GM03348 (cell line): Measurements from ENCODE around the gene RPS6KB1.
A peak's percentile ranks its signal among the peaks of the same experiment; 100 is the strongest.
"Not testable (repeated sequence)": the region's sequence is repeated elsewhere in the genome, so short reads cannot be mapped to it uniquely, and the experiment has no call there.

Experiments
- DNase-seq: peaks from one replicate; pipeline ENCODE4 v3.0.0; 2012; ENCODE audit warnings: low spot score

Gene RPS6KB1

DNA sequence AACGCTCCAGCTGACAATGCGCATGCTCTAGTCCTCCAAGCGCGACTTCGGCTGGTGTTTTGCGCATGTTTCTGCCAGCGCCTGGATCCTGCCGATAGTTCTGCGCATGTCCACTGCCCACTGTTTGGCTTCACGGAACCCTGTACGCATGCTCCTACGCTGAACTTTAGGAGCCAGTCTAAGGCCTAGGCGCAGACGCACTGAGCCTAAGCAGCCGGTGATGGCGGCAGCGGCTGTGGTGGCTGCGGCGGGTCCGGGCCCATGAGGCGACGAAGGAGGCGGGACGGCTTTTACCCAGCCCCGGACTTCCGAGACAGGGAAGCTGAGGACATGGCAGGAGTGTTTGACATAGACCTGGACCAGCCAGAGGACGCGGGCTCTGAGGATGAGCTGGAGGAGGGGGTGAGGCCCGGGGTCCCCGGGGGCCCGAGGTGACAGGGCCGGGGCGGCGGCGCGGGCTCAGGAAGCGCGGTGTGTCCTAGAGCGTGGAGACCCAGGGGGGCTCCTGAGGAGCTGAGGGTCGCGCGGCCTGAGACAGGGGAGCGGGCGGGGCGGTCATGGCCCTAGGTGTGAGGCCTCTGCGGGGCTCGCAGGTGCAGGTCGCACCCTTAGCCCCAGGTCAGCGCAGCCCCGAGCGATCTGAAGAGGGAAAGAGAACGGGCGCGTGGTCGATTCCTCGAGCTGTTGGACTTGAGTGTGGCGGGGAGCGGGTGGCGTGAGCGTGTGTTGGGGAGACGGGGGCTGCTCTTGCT is at the start of gene RPS6KB1, which contains the start of gene TUBD1:
Gene RPS6KB1, plus strand, starts transcription at position 198 of the 752 bp plus-strand sequence. Its CDS starts 64 bp downstream, at position 262.
Gene TUBD1, minus strand, starts transcription at position 20 of the 752 bp plus-strand sequence. CDS start 1,941 bp downstream, outside the sequence.
- peak; percentile 99 for DNase-seq

DNA sequence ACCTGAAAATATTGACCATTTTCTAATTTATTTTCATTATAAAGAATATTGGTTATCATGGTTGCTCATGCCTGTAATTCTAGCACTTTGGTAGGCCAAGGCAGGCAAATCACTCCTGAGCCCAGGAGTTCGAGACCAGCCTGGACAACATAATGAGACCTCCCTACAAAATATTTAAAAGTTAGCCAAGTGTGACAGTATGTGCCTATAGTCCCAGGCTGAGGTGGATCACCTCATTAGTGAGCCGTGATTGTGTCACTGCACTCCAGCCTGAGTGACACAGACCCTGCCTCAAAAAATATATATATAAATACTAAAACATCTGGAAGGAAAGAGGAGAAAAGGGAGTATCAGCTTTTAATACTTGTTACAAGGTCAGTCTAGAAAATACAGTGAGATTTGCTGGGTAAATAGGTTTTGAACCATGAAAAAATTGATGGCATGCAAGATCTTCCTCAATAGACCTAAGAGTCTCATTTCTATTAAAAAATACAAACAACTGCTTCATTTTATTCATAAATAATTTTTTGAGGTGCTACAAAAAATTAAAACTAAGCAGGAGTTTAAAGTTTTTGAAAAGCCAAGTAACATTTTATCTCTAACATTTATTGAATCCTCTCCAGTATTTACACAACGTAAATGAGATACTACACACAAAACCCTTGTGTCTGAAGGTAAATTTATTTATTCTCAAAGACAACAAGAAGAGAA is 47.9 kb upstream of the RPS6KB1 start:
- no peak for DNase-seq

DNA sequence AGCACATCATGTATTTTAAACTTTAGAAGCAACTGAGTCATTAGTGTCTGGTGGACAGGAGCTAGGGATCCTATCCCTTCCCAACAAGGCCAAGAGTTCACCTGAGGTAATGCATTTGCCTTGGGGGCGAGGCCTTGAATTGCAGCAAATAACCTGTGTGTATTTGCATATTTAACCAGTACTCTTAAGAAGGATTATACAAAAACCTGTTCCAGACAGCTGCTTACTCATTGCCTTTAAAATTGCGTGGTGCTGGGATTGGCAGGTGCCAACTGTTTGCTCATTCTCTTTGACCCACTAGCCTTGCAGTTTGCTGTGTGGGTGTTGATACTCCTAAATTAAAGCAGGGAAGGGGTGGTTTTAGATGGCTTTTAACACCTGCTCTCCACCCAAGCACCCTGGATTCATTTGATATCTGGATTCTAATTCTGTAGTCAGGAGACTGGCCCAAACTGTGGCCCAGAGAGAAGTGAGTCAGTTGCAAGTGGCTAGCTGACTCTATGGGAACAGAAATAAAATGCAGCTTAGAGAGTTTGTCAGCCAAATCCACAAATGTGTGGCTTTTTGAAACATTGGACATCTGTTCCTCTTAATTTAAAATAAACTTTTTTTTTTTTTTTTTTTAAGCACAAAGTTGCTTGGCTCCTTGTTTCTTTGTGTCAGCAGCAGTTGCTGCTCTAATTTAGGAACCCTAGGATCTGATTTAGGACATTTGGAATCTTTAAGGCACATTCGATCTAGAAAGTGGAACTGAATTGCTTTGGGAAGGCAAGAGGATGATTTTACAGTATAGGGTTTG is 47.1 kb upstream of the RPS6KB1 start:
- no peak for DNase-seq

DNA sequence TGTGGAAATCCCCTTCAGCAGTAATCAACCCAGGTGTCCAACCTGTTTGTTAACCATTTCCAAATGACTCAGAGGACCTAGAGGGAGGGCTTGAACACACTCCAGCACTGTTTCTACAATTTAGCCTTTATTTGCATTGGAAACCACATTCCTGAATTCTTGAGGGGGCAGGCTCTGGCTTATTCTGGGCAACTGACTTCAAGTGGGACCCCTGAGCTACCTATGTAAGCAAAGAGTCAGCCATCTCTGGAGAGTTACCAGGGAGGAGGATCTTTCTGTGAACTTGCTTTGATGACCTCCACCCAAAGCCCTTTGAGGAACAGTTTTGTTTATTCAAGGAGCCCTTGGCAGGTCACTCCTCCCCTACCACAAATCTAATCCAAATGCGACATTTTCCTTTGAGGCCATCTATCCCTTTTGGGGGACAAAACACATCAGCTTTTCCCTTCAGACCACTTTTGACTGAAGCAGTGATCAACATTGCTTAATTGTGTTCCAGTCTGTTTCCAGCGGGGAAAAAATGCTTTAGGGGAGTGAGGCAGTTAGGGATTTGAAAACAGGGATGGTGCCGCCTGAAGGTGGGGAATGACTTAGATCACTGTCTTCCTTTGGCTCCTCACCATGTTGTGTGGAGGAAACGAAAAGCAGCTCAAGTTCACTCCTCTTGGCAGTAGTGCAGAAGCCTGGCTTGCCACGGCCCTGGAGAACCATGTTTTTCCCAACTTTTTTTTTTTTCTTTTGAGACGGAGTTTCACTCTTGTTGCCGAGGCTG is 46.3 kb upstream of the RPS6KB1 start:
- DNase-seq = peak; percentile 57

DNA sequence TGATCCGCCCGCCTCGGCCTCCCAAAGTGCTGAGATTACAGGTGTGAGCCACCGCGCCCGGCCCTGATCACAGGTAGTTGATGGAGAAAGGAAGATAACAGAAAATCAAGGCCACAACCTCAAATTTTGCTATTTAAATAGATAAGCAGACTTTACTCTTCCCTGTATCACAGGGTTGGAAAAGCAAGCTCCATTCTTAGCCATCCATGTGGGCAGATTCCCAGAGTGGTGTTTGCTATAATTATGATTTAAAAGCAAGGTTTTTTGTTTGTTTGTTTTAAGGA is 44.6 kb upstream of the RPS6KB1 start:
- DNase-seq = no peak

DNA sequence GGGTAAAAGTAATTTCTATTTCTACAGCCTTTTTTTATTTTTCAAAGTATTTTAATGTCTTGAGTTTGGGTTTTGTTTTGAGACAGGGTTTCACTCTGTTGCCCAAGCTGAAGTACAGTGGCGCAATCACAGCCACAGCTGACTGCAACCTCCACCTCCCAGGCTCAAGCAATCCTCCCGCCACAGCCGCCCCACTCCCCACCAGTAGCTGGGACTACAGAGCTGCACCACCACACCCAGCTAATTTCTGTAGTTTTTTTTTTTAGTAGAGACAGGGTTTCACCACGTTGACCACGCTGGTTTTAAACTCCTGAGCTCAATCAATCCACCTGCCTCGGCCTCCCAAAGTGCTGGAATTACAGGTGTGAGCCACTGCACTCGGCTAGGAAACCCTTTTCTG is 44.1 kb upstream of the RPS6KB1 start:
- DNase-seq = no peak

DNA sequence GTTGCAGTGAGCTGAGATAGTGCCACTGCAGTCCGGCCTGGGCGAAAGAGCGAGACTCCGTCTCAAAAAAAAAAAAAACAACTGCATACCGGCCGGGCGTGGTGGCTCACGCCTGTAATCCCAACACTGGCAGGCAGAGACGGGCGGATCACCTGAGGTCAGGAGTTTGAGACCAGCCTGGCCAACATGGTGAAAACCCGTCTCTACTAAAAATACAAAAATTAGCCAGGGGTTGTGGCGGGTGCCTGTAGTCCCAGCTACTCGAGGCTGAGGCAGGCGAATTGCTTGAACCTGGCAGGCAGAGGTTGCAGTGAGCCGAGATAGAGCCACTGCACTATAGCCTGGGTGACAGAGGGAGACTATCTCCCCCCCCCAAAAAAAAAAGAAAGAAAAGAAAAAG is 42.6 kb upstream of the RPS6KB1 start:
- DNase-seq = not testable (repeated sequence)

DNA sequence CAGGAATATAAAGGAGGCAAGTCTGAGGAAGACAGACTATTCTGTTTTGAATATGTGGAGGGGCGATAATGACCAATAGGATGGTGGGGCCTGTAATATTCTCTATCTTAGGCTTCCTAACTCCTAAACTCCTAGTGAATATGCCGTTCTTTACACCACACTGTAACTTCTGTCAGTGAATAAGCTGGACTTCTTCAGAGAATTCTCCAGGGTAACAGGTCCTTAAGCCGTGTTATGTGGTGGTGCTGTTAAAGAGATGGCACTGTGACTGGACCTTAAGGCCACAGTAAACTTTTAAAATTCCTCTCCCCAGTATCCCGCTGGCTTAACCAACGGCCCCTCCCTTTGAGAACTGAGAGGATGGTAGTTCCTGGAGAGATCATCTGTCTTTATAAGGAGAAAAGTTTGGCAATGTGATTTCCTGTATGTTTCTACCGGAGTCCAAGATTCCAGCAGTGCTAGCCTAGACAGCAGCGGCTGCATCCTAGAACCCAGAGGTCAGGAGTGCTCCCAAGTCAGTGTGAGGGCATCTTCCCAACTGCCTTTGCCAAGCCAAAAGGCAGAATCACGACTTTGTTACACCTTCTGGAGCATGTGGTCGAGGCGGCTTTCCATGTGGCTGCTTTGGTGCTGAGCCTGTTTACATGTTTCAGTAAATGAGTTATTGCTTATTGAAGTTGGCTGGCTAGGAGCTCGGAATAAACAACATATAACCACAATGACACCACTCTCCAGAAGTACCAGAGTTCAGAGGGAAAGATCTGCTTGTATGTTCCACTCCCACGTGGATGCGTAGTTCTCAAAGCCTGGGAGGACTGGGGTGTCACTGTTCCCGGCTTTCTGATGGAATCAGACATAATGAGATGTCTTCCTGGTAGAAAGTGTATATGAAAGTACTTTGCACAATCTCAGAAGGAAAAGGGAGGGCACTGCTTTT is 41.2 kb upstream of the RPS6KB1 start:
- DNase-seq = peak; percentile 73

DNA sequence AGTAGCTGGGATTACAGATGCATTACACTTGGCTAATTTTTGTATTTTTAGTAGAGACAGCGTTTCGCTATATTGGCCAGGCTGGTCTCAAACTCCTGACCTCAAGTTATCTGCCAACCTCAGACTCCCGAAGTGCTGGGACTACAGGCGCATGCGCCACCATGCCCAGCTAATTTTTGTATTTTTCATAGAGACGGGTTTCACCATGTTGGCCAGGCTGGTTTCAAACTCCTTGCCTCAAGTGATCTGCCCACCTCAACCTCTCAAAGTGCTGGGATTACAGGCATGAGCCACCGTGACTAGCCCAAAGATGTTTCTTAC is 40.1 kb upstream of the RPS6KB1 start:
- DNase-seq = not testable (repeated sequence)

DNA sequence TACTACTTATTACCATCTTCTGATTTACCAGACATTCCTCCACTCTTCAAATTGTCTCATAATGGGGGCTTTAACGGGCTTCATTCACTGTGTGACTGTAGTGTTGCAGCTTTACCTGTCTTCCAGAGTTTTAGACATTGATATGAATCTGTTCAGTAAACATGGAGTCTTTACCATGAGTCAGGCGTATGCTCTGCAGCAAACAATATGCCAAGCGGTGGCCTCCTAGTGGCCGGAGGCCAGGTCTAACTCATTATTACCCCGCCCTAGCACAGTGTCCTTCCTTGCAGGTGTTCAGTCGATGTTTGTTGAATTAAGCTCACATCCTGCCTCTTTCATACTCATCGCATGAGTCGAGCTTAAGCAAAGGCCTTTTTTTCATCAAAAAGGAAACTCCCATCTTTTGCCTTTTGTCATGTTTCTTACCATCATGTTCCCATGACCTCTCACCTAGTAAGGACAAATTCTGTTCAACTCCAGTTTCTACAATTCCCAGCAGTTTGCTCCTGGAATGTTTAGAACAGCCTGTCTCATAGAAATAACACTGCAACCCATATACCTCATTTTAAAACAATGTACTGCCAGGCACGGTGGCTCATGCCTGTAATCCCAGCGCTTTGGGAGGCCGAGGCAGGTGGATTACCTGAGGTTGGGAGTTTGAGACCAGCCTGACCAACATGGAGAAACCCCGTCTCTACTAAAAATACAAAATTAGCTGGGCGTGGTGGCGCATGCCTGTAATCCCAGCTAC is 39.6 kb upstream of the RPS6KB1 start:
- no peak for DNase-seq

DNA sequence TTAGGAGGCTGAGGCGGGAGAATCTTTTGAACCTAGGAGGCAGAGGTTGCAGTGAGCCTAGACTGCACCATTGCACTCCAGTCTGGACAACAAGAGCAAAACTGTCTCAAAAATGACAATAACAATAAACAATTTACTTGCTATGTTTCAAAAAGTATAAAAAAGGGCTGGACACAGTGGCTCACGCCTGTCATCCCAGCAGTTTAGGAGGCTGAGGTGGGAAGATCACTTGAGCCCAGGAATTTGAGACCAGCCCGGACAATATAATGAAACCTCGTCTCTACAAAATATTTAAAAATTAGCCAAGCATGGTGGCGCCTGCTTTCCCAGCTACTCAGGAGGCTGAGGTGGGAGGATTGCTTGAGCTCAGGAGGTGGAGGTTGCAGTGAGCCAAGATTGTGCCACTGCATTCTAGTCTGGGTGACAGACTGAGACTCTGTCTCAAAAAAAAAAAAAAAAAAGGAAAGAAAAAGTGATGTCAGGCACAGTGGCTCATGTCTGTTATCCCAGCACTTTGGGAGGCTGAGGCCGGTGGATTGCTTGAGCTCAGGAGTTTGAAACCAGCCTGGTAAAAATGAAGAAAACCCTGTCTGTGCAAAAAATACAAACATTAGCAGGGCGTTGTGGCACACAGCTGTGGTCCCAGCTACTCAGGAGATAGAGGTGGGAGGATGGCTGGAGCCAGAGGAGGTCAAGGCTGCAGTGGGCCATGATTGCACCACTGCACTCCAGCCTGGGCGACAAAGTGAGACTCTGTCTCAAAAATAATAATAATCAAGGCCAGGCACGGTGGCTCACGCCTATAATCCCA is 38.8 kb upstream of the RPS6KB1 start:
- DNase-seq = not testable (repeated sequence)

DNA sequence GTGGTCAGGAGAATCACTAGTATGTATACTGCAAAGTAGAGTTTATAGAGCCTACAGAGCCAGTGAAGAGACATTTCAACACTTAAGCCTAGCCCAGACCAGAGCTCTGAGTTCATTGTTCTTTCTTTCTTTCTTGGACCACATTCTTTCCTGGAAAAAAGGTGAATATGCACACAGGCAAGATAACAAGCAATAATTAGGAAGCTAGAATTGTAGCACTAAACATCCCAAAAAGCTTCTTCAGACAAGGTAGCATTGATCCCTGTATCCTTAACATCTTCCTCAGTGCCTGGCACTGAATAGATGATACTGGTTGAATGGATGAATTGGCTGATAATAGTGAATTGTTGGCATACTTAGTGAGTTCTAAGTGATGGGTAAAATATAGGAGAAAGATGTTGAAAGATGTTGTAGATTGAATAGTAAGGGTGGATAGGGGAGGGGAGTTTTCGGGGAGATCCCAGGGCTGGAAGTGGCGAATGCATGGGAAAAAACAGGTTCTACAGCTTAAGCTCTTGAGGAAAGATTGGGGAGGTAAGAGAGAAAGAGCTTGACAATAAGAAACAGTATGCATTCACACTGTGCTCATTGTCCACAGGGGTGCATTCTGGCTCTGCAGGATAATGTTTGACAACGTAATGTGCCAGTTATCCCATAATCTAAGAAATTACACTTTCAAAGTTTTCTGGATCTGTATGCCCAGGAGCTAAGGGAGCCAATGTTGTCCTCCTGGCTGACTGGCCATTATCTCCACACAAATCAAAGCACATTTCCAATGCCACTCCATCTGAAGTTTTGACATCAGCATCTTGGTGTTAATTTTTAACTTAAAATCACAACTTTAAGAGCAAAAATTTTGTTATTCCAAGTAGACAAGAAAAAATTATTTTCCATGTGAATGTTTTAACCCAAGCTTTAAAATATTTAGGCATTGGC is 35.8 kb upstream of the RPS6KB1 start:
- no peak for DNase-seq

DNA sequence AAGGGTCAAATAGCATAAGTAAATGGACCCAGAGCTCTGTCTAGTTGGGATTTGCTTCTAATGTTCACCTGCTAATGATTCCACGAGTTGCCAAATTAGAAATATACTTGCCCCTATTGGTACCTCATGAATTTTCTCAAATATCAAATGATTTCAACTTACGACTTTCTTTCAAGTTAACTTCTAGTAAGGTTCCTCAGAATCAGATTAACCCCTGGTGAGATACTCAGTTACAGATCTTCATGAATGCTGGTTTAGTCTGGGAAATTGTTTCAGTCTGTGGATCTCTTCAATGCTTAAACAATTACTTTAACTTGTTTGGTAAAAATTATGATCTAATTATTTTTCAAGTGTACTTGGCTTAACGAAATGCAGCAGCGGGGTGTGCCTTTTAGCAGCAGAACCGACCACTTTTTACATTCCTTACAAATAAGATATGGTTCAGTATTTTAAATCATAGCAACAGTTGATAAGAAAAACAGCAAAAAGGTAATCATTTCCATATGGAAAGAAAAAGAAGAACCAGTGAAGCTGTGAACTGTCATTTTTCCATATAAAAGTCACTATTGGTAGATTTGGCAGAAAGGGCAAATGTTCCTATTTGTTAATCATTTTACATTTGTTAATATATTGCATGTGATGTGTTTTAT is 34.6 kb upstream of the RPS6KB1 start:
- no peak for DNase-seq

DNA sequence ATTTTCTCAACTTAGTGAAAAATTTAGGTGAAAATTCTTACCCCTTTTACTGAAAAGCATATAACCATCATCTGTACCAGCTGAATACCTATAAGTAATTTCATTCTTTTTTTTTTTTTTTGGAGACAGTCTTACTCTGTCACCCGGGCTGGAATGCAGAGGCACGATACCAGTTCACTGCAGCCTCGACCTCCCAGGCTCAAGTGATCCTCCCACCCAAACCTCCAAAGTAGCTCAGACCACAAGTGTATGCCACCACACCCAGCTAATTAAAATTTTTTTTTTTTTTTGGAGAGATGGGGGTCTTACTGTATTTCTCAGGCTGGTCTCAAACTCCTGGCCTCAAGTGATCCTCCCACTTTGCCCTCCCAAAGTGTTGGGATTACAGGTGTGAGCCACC is 34.0 kb upstream of the RPS6KB1 start:
- no peak for DNase-seq

DNA sequence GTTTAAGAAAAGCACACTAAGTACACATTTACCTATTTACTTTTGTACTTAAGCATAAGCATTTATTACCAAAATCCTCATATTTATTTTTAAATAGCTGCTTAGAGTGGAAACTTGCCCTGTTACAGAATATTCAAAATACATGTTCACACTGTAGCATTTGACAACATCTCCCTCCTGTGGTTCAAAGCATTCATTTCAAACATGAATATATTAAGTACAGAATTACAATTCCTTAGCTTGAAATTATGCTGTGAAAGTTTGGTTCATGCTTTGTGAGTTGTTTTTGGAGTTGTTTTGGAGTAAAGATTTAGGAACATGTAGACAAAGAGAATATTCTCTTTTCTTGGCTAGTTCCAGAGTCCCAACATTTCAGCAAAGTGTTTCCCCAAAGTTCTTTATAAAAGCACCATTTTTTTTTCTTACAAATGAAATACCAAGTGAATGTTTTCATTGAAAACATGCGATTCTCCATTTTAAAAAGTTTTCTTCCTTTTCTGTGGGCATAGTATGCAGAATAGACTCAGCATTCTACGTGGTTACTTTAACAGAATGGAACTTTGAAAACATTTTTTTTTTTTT is 33.4 kb upstream of the RPS6KB1 start:
- DNase-seq = peak; percentile 49

DNA sequence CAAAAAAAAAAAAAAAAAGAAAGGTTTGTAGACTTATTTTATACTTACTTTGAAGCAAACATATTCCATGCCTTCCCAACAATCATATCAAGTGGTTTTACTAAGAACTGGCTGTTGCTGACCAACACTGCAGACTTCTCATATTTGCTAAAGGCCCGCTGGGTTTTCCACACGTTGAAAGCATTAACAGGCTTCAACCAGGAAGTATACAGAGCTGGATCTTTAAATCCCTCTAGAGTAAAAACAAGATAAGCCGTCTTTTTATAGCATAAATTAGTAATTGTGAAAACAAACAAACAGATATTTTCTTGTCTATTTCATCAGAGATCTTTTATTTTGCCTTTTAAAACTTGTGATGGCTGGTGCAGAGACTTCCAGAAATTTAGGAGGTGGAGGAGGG is 29.3 kb upstream of the RPS6KB1 start:
- DNase-seq = no peak

DNA sequence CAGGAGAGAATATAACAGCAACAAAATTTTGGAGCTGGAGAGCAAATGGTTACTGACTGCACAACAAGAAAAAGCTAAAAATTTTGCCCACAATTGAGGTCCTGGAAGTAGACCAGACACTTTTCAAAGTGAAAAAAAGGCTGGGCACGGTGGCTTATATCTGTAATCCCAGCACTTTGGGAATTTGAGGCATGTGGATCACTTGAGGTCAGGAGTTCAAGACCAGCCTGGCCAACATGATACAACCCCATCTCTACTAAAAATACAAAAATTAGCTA is 23.0 kb upstream of the RPS6KB1 start:
- no peak for DNase-seq

DNA sequence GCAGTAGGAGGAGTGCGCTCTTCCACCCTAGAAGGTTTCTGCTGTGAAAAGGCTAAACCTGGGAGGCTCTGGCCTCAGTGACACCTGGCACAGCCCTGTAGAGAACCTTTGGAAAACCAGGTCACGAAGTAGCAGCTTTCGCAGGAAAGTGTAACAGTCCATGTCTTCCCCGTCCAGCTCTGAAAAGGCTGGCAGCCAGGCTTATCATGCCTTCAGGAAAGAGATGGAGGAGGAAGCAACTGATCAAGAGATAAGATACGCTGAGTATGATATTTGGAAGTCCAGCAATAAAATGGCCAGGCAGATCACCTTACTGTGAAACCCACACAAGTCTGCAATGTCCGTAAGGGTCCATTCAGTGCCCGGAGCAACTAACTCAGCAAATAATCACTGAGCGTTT is 22.4 kb upstream of the RPS6KB1 start:
- no peak for DNase-seq
